Loucy (cell line): ENCODE measurements around the gene TSPAN4.
A peak's percentile ranks its signal among the peaks of the same experiment; 100 is the strongest.

Experiments used
- H2AFZ ChIP-seq: fragments of 200-600 bp; sonication (generic); 2 replicates; pipeline ENCODE4 v1.6.0; 2016; ENCODE audit warnings: antibody characterized with exemption, mild to moderate bottlenecking, low read length, moderate library complexity
- H3F3A ChIP-seq: fragments of 200-600 bp; 2 replicates; pipeline ENCODE4 v1.6.0; 2016; ENCODE audit warnings: antibody characterized with exemption, low read depth, mild to moderate bottlenecking
- H3K27me3 ChIP-seq: fragments of 200-600 bp; sonication (generic); 2 replicates; pipeline ENCODE4 v1.6.1; 2014; ENCODE audit warnings: low read length, mild to moderate bottlenecking; ENCODE audit not compliant: insufficient read depth, poor library complexity, severe bottlenecking
- H3K36me3 ChIP-seq: fragments of 200-600 bp; sonication (generic); 2 replicates; pipeline ENCODE4 v1.6.1; 2016; ENCODE audit warnings: low read length; ENCODE audit not compliant: insufficient read depth
- H3K4me1 ChIP-seq: fragments of 200-600 bp; sonication (generic); 2 replicates; pipeline ENCODE4 v1.5.1; 2014; ENCODE audit warnings: low read length, mild to moderate bottlenecking; ENCODE audit not compliant: insufficient read depth, poor library complexity, severe bottlenecking
- H3K4me2 ChIP-seq: fragments of 200-600 bp; sonication (generic); 2 replicates; pipeline ENCODE4 v1.6.0; 2014; ENCODE audit warnings: antibody characterized with exemption, low read length, low read depth, mild to moderate bottlenecking; ENCODE audit not compliant: poor library complexity, severe bottlenecking
- H3K4me3 ChIP-seq: fragments of 200-600 bp; sonication (generic); 2 replicates; pipeline ENCODE4 v1.5.1; 2014; ENCODE audit warnings: low read length, mild to moderate bottlenecking, mixed read lengths; ENCODE audit not compliant: poor library complexity, severe bottlenecking
- H3K79me2 ChIP-seq: fragments of 200-600 bp; sonication (generic); 2 replicates; pipeline ENCODE4 v1.6.1; 2014; ENCODE audit warnings: low read length; ENCODE audit not compliant: insufficient read depth
- H3K9ac ChIP-seq: fragments of 200-600 bp; sonication (generic); 2 replicates; pipeline ENCODE4 v1.6.0; 2014; ENCODE audit warnings: mild to moderate bottlenecking, low read depth, low read length, moderate library complexity; ENCODE audit not compliant: poor library complexity, severe bottlenecking
- H3K9me2 ChIP-seq: fragments of 200-600 bp; sonication (generic); replicated peaks from 2 replicates; pipeline ENCODE4 v1.6.1; 2016; ENCODE audit warnings: low read depth, low read length, mixed read lengths
- H3K9me3 ChIP-seq: fragments of 200-600 bp; sonication (generic); 2 replicates; pipeline ENCODE4 v1.6.1; 2014; ENCODE audit warnings: mild to moderate bottlenecking, antibody characterized with exemption, low read length, low read depth; ENCODE audit not compliant: insufficient read depth
- H4K20me1 ChIP-seq: fragments of 200-600 bp; sonication (generic); 2 replicates; pipeline ENCODE4 v1.6.0; 2014; ENCODE audit warnings: antibody characterized with exemption, low read length, mild to moderate bottlenecking; ENCODE audit not compliant: insufficient read depth, poor library complexity, severe bottlenecking
- CTCF ChIP-seq: fragments of 200-600 bp; sonication (generic); conservative IDR thresholded peaks from 2 replicates; pipeline ENCODE4 v1.5.1; 2014; ENCODE audit warnings: mild to moderate bottlenecking, antibody characterized with exemption, low read length
- EZH2phosphoT487 ChIP-seq: fragments of 200-600 bp; IDR thresholded peaks from 2 replicates; pipeline ENCODE4 v1.6.1; 2018; ENCODE audit warnings: antibody characterized with exemption, mild to moderate bottlenecking, moderate library complexity, borderline replicate concordance

TSPAN4 gene

DNA sequence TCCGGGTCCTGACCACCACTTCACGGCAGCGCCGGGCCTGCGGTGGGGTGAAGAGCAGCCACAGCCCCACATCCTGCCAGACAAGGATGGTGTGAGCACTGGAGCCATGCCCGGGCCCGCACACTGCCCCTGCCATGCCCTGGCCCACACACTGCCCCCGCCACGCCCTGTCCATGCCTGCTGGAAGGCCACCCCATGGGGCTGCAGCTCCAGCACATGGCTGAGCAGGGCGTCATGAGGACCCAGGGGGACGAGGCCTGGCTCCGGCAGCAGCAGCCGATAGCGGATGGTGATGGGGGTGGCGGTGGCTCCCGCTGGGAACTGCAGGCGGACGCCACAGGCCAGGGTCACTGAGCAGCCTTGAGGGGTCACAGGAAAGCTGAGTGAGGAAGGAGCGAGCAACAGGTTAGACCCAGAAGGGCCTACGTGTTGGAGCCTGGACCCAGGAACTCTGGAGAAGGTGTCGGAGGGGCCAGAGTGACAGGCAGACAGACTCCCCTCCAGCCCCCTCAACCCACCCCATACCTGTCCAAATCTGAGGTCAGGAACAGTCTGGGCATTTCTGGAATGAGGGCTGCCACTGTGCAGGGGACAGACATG, 40.5 kb upstream of the TSPAN4 start:
- Histone ChIP-seq H3K9me3 (no peaks in the 10 kb centered on the region), H3K9ac (no peak overlapping the region), H3K27me3 (no peaks in the 10 kb centered on the region), H3F3A (no peaks in the 10 kb centered on the region; the same call in 1 of the 2 replicates), H2AFZ (no peak overlapping the region), H3K9me2 (no peaks in the 10 kb centered on the region), H3K4me2 (no peak overlapping the region), H3K79me2 (peaks cover 23% of the 10 kb centered on the region; the same call in 1 of the 2 replicates), H3K4me3 (no peak overlapping the region), H3K4me1 (peaks cover 18% of the 10 kb centered on the region), H3K36me3 (no peaks in the 10 kb centered on the region), H4K20me1 (peaks cover 7% of the 10 kb centered on the region)
- TF ChIP-seq EZH2phosphoT487 (no peak), CTCF (no peak)

- no peak for TF ChIP-seq CTCF
- no peak for TF ChIP-seq EZH2phosphoT487
- Histone ChIP-seq H3F3A (no peaks in the 10 kb centered on the region; the same call in 1 of the 2 replicates), H4K20me1 (peaks cover 7% of the 10 kb centered on the region), H3K9ac (peak overlapping the region; percentile 99), H3K9me3 (no peaks in the 10 kb centered on the region), H3K27me3 (no peaks in the 10 kb centered on the region), H3K9me2 (no peaks in the 10 kb centered on the region), H3K4me2 (peak overlapping the region; percentile 100), H3K4me1 (peaks cover 18% of the 10 kb centered on the region), H3K4me3 (no peak overlapping the region), H3K36me3 (no peaks in the 10 kb centered on the region), H3K79me2 (peaks cover 27% of the 10 kb centered on the region; the same call in 1 of the 2 replicates), H2AFZ (no peak overlapping the region)
These were observed 39.8 kb upstream of the TSPAN4 start for GRCh38 chr11:802693-803466.

DNA sequence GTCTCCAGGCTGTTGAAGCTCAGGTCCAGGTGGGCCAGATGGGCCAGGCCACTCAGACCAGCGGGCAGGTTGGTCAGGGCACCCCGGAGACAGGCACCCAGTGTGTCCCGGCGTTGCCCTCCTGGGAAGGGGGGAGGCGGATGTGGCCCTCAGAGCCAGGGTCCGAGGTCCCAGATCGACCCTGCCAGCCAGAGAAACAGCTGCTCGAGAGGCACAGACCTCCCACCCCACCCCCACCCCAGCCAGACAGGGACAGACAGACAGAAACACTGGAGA, 39.2 kb upstream of the TSPAN4 start:
- Histone ChIP-seq H3K9me2 (no peaks in the 10 kb centered on the region), H3K79me2 (peaks cover 32% of the 10 kb centered on the region), H3K36me3 (no peaks in the 10 kb centered on the region), H2AFZ (no peak overlapping the region), H3K4me1 (peaks cover 20% of the 10 kb centered on the region), H4K20me1 (peaks cover 7% of the 10 kb centered on the region), H3K4me3 (peak overlapping the region; percentile 95), H3F3A (no peaks in the 10 kb centered on the region; the same call in 1 of the 2 replicates), H3K9ac (peak overlapping the region; percentile 99), H3K4me2 (peak overlapping the region; percentile 100), H3K27me3 (no peaks in the 10 kb centered on the region), H3K9me3 (no peaks in the 10 kb centered on the region)
- no peak for TF ChIP-seq CTCF
- no peak for TF ChIP-seq EZH2phosphoT487
